ENCODE data around the gene SRRM2.

DNA sequence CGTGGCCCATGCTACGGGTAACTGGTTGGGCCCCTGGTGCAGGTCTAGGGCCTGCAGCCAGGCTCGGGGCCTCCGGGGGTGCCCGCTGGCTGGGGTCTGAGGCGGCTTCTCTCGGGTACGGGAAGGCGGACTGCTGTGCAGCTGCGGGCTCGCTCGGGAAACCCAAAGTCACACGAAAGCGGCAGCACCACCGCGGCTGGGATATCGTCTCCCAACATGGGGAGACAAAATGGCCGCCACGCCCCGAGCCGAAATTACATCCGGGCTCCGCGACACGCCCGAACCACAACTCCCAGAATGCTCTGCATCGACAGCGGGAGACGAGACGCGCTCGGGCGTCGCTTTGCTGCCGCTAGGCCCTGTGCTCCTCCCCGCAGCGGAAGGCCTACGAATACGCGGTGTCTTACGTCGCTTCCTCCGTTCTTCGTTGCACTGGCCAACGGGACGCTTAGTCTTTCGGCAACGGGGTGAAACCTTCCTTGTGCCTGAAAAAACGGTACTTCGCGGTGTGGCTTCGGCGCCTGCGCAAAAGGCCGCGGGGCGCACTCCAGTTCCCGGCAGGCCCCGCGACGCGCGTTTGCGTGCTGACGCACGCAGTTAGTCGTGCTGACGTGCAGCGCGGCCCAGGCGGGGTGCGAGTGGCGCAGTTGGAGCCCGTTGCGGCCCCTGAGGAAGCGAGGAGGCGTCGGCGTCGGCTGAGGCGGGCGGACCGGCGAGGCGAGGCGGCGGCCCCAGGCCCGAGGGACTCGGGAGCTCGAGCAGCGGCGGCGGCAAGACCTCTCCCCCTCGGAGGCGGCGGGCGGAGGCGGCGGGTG, at the start of gene SRRM2:
- TF ChIP-seq, protein P1, sequence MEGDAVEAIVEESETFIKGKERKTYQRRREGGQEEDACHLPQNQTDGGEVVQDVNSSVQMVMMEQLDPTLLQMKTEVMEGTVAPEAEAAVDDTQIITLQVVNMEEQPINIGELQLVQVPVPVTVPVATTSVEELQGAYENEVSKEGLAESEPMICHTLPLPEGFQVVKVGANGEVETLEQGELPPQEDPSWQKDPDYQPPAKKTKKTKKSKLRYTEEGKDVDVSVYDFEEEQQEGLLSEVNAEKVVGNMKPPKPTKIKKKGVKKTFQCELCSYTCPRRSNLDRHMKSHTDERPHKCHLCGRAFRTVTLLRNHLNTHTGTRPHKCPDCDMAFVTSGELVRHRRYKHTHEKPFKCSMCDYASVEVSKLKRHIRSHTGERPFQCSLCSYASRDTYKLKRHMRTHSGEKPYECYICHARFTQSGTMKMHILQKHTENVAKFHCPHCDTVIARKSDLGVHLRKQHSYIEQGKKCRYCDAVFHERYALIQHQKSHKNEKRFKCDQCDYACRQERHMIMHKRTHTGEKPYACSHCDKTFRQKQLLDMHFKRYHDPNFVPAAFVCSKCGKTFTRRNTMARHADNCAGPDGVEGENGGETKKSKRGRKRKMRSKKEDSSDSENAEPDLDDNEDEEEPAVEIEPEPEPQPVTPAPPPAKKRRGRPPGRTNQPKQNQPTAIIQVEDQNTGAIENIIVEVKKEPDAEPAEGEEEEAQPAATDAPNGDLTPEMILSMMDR (conservative IDR thresholded peaks at IDR 0.05), result no peak
- no peak for TF ChIP-seq EZH2 (IDR thresholded peaks at IDR 0.05; ENCODE audit: low read depth)

All from PC-9 (cell line).